Lung (tissue), 12 donors: Measurements from ENCODE around the gene TRAPPC2B. TPM values are rescaled to one million over a fixed set of nuclear protein-coding genes. Genes with fewer than 3 reads are reported as not detected.

Experiments used
- ATAC-seq: fragments of 200-7000 bp; cut with Tn5 transposase; one replicate; pipeline ENCODE4 v1.9.1; 2020; ENCODE audit warnings: moderate number of reproducible peaks; ENCODE audit not compliant: insufficient read depth, low FRiP score
- DNase-seq, 3 donors: peaks; one replicate each; pipeline ENCODE4 v3.0.0-alpha.2; 2013 to 2017
- H3K27ac ChIP-seq, 2 donors: one replicate each; pipeline ENCODE4 v1.5.1; 2013; ENCODE audit warnings: mild to moderate bottlenecking in 2 of 2, moderate library complexity in 2 of 2, control low read depth in 1 of 2, inconsistent platforms in 1 of 2, low read depth in 1 of 2, low read length in 1 of 2
- H3K27me3 ChIP-seq, 3 donors: one replicate each; pipeline ENCODE4 v1.5.1; 2013; ENCODE audit warnings: low read length in 2 of 3; ENCODE audit not compliant: control insufficient read depth in 3 of 3, insufficient read depth in 3 of 3
- H3K36me3 ChIP-seq, 4 donors: one replicate each; pipeline ENCODE4 v1.5.1; 2013; ENCODE audit warnings: low read length in 4 of 4, mild to moderate bottlenecking in 1 of 4, moderate library complexity in 1 of 4; ENCODE audit not compliant: control insufficient read depth in 4 of 4, insufficient read depth in 4 of 4
- H3K4me1 ChIP-seq, 5 donors: one replicate each; pipeline ENCODE4 v1.5.1; 2013; ENCODE audit warnings: low read length in 5 of 5, mild to moderate bottlenecking in 2 of 5, moderate library complexity in 1 of 5; ENCODE audit not compliant: control insufficient read depth in 5 of 5, insufficient read depth in 5 of 5
- H3K4me3 ChIP-seq: one replicate; pipeline ENCODE4 v1.5.1; 2013; ENCODE audit warnings: mild to moderate bottlenecking, control low read depth, moderate library complexity
- H3K9ac ChIP-seq, 2 donors: one replicate each; pipeline ENCODE4 v1.5.1; 2013; ENCODE audit warnings: low read length in 2 of 2, control low read depth in 1 of 2; ENCODE audit not compliant: insufficient read depth in 1 of 2
- H3K9me3 ChIP-seq, 4 donors: one replicate each; pipeline ENCODE4 v1.5.1; 2013; ENCODE audit warnings: low read length in 3 of 4, mild to moderate bottlenecking in 1 of 4, moderate library complexity in 1 of 4; ENCODE audit not compliant: control insufficient read depth in 4 of 4, insufficient read depth in 3 of 4
- CTCF ChIP-seq: IDR thresholded peaks from 2 replicates; pipeline ENCODE4 v1.5.1; 2012; ENCODE audit warnings: mild to moderate bottlenecking; ENCODE audit errors: control extremely low read depth, extremely low read depth
- WGBS, 2 donors: extraction: QIAGEN DNeasy Blood & Tissue Kit; methylation state at CpG; one replicate each; pipeline ENCODE4 v1.1.7; 2013; 5-methylcytosine and 5-hydroxymethylcytosine counted together
- polyA plus RNA-seq, 2 donors: library from polyadenylated mRNA; stranded (reverse); fragments of 200-250 nt; gene quantifications; one replicate each; pipeline ENCODE4 v1.2.1, GENCODE V29; 2013
- total RNA-seq, 2 donors: library from RNA; depleted of rRNA in 1 of 2; stranded (reverse); fragments of >200 nt in 1 of 2; gene quantifications; one replicate each; pipeline ENCODE4 v1.2.1, GENCODE V29; 2014 to 2021
- donor health status: control.
- donor health status: control.
- donor health status: Bipolar disorder and iron deficiency.
- donor health status: healthy.
- donor health status: DM: yes; HTN: yes; CAD: no.

The TRAPPC2B gene
- total and polyA plus RNA-seq, 4 donors = 6.2 to 25.4 (median 15.2) TPM

GRCh38 chr19:57398868-57399267 is 35.5 kb downstream of the TRAPPC2B start:
- Histone ChIP-seq H3K4me3 (no peak overlapping the region), H3K9ac (no peak overlapping the region), H3K9me3 (peaks cover 0 to 49% (median 4%) of the 10 kb centered on the region in 4 donors), H3K36me3 (peaks cover 34 to 60% (median 42%) of the 10 kb centered on the region in 4 donors), H3K27me3 (no peaks in the 10 kb centered on the region), H3K27ac (no peak overlapping the region), H3K4me1 (no peaks in the 10 kb centered on the region)
- ATAC-seq = no peak
- 97 to 98% methylated on average over 5 of the region's 5 CpGs for WGBS, 2 donors
- no peak for TF ChIP-seq CTCF
- no peak for DNase-seq

- WGBS, 2 donors = 95 to 96% methylated on average over 9 of the region's 9 CpGs
- TF ChIP-seq CTCF = no peak
- DNase-seq = no peak
- no peaks in the 10 kb centered on the region for H3K27me3 ChIP-seq
- H3K4me1 ChIP-seq = no peaks in the 10 kb centered on the region
- H3K27ac ChIP-seq = no peak overlapping the region
- no peak for ATAC-seq
- H3K36me3 ChIP-seq = peaks cover 7 to 24% (median 9%) of the 10 kb centered on the region in 4 donors
- peaks cover 0 to 24% (median 2%) of the 10 kb centered on the region in 4 donors for H3K9me3 ChIP-seq
- H3K9ac ChIP-seq = no peak overlapping the region
- H3K4me3 ChIP-seq = no peak overlapping the region
Measured at GRCh38 chr19:57403737-57404563, 40.6 kb downstream of the TRAPPC2B start.

DNA sequence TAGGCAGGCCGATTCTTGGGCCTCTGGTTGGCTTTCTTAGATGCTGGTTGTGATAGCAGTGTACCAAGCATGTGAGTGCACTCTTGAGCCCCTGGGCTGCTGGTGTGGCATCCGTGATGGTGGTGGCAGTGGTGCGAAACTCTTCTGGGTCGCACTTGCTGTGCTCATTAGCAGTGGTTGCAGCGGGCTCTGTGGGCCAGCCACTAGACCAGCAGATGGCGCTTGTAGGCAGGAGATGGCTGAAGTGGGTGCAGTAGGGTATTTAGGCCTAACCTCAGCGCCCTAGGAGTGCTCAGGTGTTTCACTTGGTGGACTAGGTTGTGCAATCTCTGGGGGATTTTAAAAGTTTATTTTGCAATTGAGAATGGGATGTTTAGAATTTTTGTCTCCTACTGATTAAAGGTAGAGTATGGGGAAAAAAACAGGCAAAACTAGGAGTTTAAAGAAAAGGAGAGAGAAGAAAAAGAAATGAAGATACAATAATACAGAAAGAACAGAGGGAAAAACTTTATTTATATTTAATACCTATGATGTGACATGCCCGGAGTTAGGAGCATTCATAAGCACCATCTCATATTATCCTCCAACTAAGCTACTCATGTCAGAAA is 43.3 kb downstream of the TRAPPC2B start:
- no peak for ATAC-seq
- peak; percentile 57 to 71 (median 67) for DNase-seq
- 15 to 17% methylated on average over 8 of the region's 8 CpGs for WGBS, 2 donors
- H3K36me3 ChIP-seq = peaks cover 0 to 13% (median 1%) of the 10 kb centered on the region in 4 donors
- no peak overlapping the region for H3K27ac ChIP-seq
- no peak overlapping the region for H3K9ac ChIP-seq
- H3K9me3 ChIP-seq = peaks cover 0 to 23% (median 0%) of the 10 kb centered on the region in 4 donors
- peaks cover 0 to 6% (median 1%) of the 10 kb centered on the region in 5 donors for H3K4me1 ChIP-seq
- peak; percentile 30 for TF ChIP-seq CTCF
- H3K4me3 ChIP-seq = no peak overlapping the region
- no peaks in the 10 kb centered on the region for H3K27me3 ChIP-seq
